Panc1 (cell line): Measurements from ENCODE around the gene SLC12A4. TPM values are rescaled to one million over a fixed set of nuclear protein-coding genes. Genes with fewer than 3 reads are reported as not detected.

ENCODE experiments used
- ATAC-seq: fragments of 200-7000 bp; cut with Tn5 transposase; 2 replicates; pipeline ENCODE4 v1.9.1; 2020; ENCODE audit warnings: mild to moderate bottlenecking, moderate library complexity
- BruUV-seq: library from RNA; stranded (reverse); fragments of 400-500 nt; replicated peaks from 2 replicates; lab custom pipeline; 2021; lab: Mats Ljungman, UMichigan
- CTCF ChIA-PET: fragments of 300-600 bp; sonication (Branson Sonifier 250); formaldehyde crosslinking; loops from one replicate; lab custom pipeline; 2022; ENCODE audit warnings: antibody characterized with exemption; lab: Charles Lee
- POLR2A ChIA-PET: fragments of 300-600 bp; sonication (Branson Sonifier 250); formaldehyde crosslinking; loops from one replicate; lab custom pipeline; 2022; ENCODE audit warnings: antibody characterized with exemption; lab: Charles Lee
- DNase-seq: peaks from one replicate; pipeline ENCODE4 v3.0.0-alpha.2; 2010; ENCODE audit warnings: low read depth, low spot score
- H3K27ac ChIP-seq: 2 replicates; pipeline ENCODE4 v1.5.1; 2011; ENCODE audit warnings: mild to moderate bottlenecking, low read length, inconsistent platforms
- H3K27me3 ChIP-seq: fragments of 200-500 bp; sonication (Bioruptor generic); 2 replicates; pipeline ENCODE4 v1.6.0; 2014; ENCODE audit warnings: low read length, inconsistent platforms; ENCODE audit not compliant: control insufficient read depth, insufficient read depth
- H3K36me3 ChIP-seq: fragments of 200-500 bp; sonication (Bioruptor generic); 2 replicates; pipeline ENCODE4 v1.5.1; 2014; ENCODE audit warnings: inconsistent platforms, mild to moderate bottlenecking, low read length, moderate library complexity; ENCODE audit not compliant: control insufficient read depth, insufficient read depth
- H3K4me1 ChIP-seq: 2 replicates; pipeline ENCODE4 v1.5.1; 2011; ENCODE audit warnings: inconsistent platforms, mild to moderate bottlenecking, low read length, moderate library complexity; ENCODE audit not compliant: control insufficient read depth, insufficient read depth
- H3K4me3 ChIP-seq, 2 experiments: 2 replicates each; pipeline ENCODE4 v1.5.1; 2011 to 2012; ENCODE audit warnings: low read depth in 2 of 2, low read length in 2 of 2, mild to moderate bottlenecking in 2 of 2, inconsistent platforms in 1 of 2, moderate library complexity in 1 of 2
- H3K9me3 ChIP-seq: fragments of 200-500 bp; sonication (Bioruptor generic); 2 replicates; pipeline ENCODE4 v1.5.1; 2014; ENCODE audit warnings: low read depth, mild to moderate bottlenecking, inconsistent platforms, low read length, moderate library complexity; ENCODE audit not compliant: control insufficient read depth, insufficient read depth
- CTCF ChIP-seq: fragments of 450-650 bp; IDR thresholded peaks from 2 replicates; pipeline ENCODE4 v1.5.1; 2017; ENCODE audit warnings: mild to moderate bottlenecking
- POLR2AphosphoS5 ChIP-seq: IDR thresholded peaks from 2 replicates; pipeline ENCODE4 v1.6.1; 2012; ENCODE audit warnings: mild to moderate bottlenecking, low read depth, low read length, moderate library complexity
- REST ChIP-seq, 2 experiments: IDR thresholded peaks; 2 replicates each; pipeline ENCODE4 v1.6.1; 2011 to 2012; ENCODE audit warnings: low read depth in 2 of 2, control low read depth in 1 of 2, low read length in 1 of 2, mild to moderate bottlenecking in 1 of 2, moderate library complexity in 1 of 2; ENCODE audit not compliant: insufficient read depth in 1 of 2
- SIN3A ChIP-seq: IDR thresholded peaks from 2 replicates; pipeline ENCODE4 v1.6.1; 2012; ENCODE audit warnings: low read depth, mild to moderate bottlenecking, low read length, moderate library complexity, borderline replicate concordance; ENCODE audit not compliant: insufficient read depth
- TCF7L2 ChIP-seq: IDR thresholded peaks from 2 replicates; pipeline ENCODE4 v1.6.1; 2011; ENCODE audit warnings: mild to moderate bottlenecking, low read depth, low read length, inconsistent platforms
- in situ Hi-C: cut with HindIII; loops from 2 replicates; pipeline ENCODE4 v1.10.0; 2016; ENCODE audit warnings: low sequenced_read_pairs, low pct_unique_long_range_greater_than_20kb
- intact Hi-C: fragments of 100-400 bp; cut with micrococcal nuclease; formaldehyde crosslinking; loops from one replicate; pipeline ENCODE4 v1.10.0; 2022; ENCODE audit not compliant: unreplicated experiment
- total RNA-seq: library from RNA; stranded (reverse); gene quantifications from one replicate; pipeline ENCODE4 v1.2.1, GENCODE V29; 2021; ENCODE audit not compliant: unreplicated experiment

The SLC12A4 gene
- total RNA-seq, 1 experiment from 2014 or later: 31.8 TPM

- no TSS peak for BruUV-seq
- POLR2A ChIA-PET: no interaction called here
- Histone ChIP-seq H3K9me3 (no peaks in the 10 kb centered on the region), H3K36me3 (no peaks in the 10 kb centered on the region), H3K27me3 (no peaks in the 10 kb centered on the region), H3K4me1 (no peaks in the 10 kb centered on the region), H3K4me3 (no peak overlapping the region), H3K27ac (no peak overlapping the region)
- intact Hi-C loops: loop anchor here (5.0 kb wide), 1 partner anchor 255 kb away; no protein-coding TSS in a partner anchor
- DNase-seq (no peak), ATAC-seq (0 out of 2 replicates have a peak, but pooled peaks have one; percentile 8)
- CTCF ChIA-PET: interaction anchor here (0.6 kb wide), 1 partner anchor 112 kb away, joined by 13 read pairs; no protein-coding TSS in a partner anchor
- in situ Hi-C loops: no loop called here
- TF ChIP-seq SIN3A: no peak
- no peak for TF ChIP-seq CTCF
- no peak for TF ChIP-seq TCF7L2
- TF ChIP-seq POLR2AphosphoS5: no peak
- no peak for TF ChIP-seq REST (IDR thresholded peaks at IDR 0.05; ENCODE audit: insufficient read depth in 1 of 2, low read depth in 2 of 2, low read length in 1 of 2)
These were observed 41.1 kb downstream of the SLC12A4 start for GRCh38 chr16:67927131-67927941.

GRCh38 chr16:67926181-67926750 is 42.2 kb downstream of the SLC12A4 start:
- ATAC-seq: no peak; the same call in 1 of the 2 replicates
- no peaks in the 10 kb centered on the region for H3K4me1 ChIP-seq
- TF ChIP-seq TCF7L2 (no peak), SIN3A (no peak), REST (IDR thresholded peaks at IDR 0.05; ENCODE audit: insufficient read depth in 1 of 2, low read depth in 2 of 2, low read length in 1 of 2) (no peak), POLR2AphosphoS5 (no peak), CTCF (no peak; the same call in 1 of the 2 replicates)
- H3K9me3 ChIP-seq: no peaks in the 10 kb centered on the region
- no peak overlapping the region for H3K27ac ChIP-seq
- intact Hi-C loops: loop anchor here (5.0 kb wide), 1 partner anchor 254 kb away; no protein-coding TSS in a partner anchor
- H3K4me3 ChIP-seq: no peak overlapping the region
- no TSS peak for BruUV-seq
- H3K36me3 ChIP-seq: no peaks in the 10 kb centered on the region
- H3K27me3 ChIP-seq: no peaks in the 10 kb centered on the region
- CTCF ChIA-PET: interaction anchor here (0.5 kb wide), 1 partner anchor 107 kb away, joined by 3 read pairs; no protein-coding TSS in a partner anchor
- POLR2A ChIA-PET: no interaction called here
- no peak for DNase-seq
- in situ Hi-C loops: no loop called here
